ENCODE data around the gene TBXAS1.

DNA sequence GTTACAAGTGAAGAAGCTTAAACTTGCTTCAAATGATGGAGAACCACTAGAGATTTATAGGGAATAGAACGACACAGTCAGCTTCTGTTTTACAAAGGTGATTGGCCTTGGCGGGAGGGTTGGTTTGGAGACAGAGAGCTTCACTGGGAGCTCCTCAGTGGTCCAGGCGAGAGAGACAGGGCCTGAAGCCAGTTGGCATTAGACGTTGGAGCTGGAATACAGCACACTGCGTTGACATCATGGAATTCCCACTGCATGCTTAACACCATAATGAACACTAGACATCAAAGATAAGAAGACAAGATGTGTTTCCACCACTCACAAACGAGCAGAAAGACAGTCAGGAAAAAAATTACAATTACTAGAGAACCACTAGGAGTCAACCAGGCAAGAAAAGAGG, 67.8 kb downstream of the TBXAS1 start:
- TF ChIP-seq, protein P1, sequence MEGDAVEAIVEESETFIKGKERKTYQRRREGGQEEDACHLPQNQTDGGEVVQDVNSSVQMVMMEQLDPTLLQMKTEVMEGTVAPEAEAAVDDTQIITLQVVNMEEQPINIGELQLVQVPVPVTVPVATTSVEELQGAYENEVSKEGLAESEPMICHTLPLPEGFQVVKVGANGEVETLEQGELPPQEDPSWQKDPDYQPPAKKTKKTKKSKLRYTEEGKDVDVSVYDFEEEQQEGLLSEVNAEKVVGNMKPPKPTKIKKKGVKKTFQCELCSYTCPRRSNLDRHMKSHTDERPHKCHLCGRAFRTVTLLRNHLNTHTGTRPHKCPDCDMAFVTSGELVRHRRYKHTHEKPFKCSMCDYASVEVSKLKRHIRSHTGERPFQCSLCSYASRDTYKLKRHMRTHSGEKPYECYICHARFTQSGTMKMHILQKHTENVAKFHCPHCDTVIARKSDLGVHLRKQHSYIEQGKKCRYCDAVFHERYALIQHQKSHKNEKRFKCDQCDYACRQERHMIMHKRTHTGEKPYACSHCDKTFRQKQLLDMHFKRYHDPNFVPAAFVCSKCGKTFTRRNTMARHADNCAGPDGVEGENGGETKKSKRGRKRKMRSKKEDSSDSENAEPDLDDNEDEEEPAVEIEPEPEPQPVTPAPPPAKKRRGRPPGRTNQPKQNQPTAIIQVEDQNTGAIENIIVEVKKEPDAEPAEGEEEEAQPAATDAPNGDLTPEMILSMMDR (IDR thresholded peaks at IDR 0.05 in 4 of 5, conservative IDR thresholded peaks at IDR 0.05 in 1 of 5), result no peak
- TF ChIP-seq POLR2A (IDR thresholded peaks at IDR 0.05), result no peak

Data from gastrocnemius medialis (tissue), 4 donors.